HG03457 (cell line): ENCODE measurements around the gene PDCD6IP.
"Not testable (repeated sequence)": the region's sequence is repeated elsewhere in the genome, so short reads cannot be mapped to it uniquely, and the experiment has no call there.

Source experiments
- ATAC-seq: cut with Tn5 transposase; IDR thresholded peaks from one replicate; pipeline ENCODE4 v1.9.1; 2021; ENCODE audit warnings: moderate number of reproducible peaks; ENCODE audit not compliant: unreplicated experiment

PDCD6IP gene

GRCh38 chr3:33795131-33795530 lies 3.3 kb upstream of the PDCD6IP start:
- no peak for ATAC-seq

- no peak for ATAC-seq
Measured at GRCh38 chr3:33795856-33796536, 2.4 kb upstream of the PDCD6IP start.

GRCh38 chr3:33798113-33798417 lies 365 bp upstream of the PDCD6IP start:
- peak; percentile 39 for ATAC-seq

- peak; percentile 2 for ATAC-seq
Measured at GRCh38 chr3:33799202-33799551, 747 bp downstream of the PDCD6IP start.

- ATAC-seq: no peak
Measured at GRCh38 chr3:33803252-33803651, 4.8 kb downstream of the PDCD6IP start.

- ATAC-seq: no peak
Measured at GRCh38 chr3:33803894-33804526, 5.6 kb downstream of the PDCD6IP start.

GRCh38 chr3:33807191-33807590 lies 8.8 kb downstream of the PDCD6IP start:
- no peak for ATAC-seq

- ATAC-seq: no peak
Measured at GRCh38 chr3:33808559-33808958, 10.1 kb downstream of the PDCD6IP start.

- ATAC-seq: no peak
Measured at GRCh38 chr3:33810545-33810944, 12.1 kb downstream of the PDCD6IP start.

- no peak for ATAC-seq
Measured at GRCh38 chr3:33821989-33822388, 23.6 kb downstream of the PDCD6IP start.

- no peak for ATAC-seq
Measured at GRCh38 chr3:33823821-33824220, 25.4 kb downstream of the PDCD6IP start.

- no peak for ATAC-seq
Measured at GRCh38 chr3:33825111-33825510, 26.7 kb downstream of the PDCD6IP start.

GRCh38 chr3:33826206-33826605 lies 27.8 kb downstream of the PDCD6IP start:
- ATAC-seq: no peak

GRCh38 chr3:33826688-33827087 lies 28.3 kb downstream of the PDCD6IP start:
- ATAC-seq: no peak

- no peak for ATAC-seq
Measured at GRCh38 chr3:33829720-33830119, 31.3 kb downstream of the PDCD6IP start.

GRCh38 chr3:33831053-33831452 lies 32.6 kb downstream of the PDCD6IP start:
- no peak for ATAC-seq

- ATAC-seq: no peak
Measured at GRCh38 chr3:33833408-33834095, 35.1 kb downstream of the PDCD6IP start.

- ATAC-seq: no peak
Measured at GRCh38 chr3:33834096-33834453, 35.6 kb downstream of the PDCD6IP start.

- not testable (repeated sequence) for ATAC-seq
Measured at GRCh38 chr3:33837182-33837581, 38.8 kb downstream of the PDCD6IP start.

- no peak for ATAC-seq
Measured at GRCh38 chr3:33839283-33839682, 40.9 kb downstream of the PDCD6IP start.

GRCh38 chr3:33840179-33840578 lies 41.7 kb downstream of the PDCD6IP start:
- no peak for ATAC-seq

GRCh38 chr3:33848624-33849347 lies 50.4 kb downstream of the PDCD6IP start:
- no peak for ATAC-seq
